Tibial nerve (tissue), 4 donors: Measurements from ENCODE around the gene FRK. TPM values are rescaled to one million over a fixed set of nuclear protein-coding genes. Genes with fewer than 3 reads are reported as not detected.

Experiments
- DNase-seq, 2 donors: peaks; one replicate each; pipeline ENCODE4 v3.0.0-alpha.2; 2019; ENCODE audit warnings: low spot score in 2 of 2
- H3K27ac ChIP-seq, 4 donors: fragments of 200-600 bp; sonication (generic) in 3 of 4; one replicate each; pipeline ENCODE4 v1.5.1; 2017 to 2019; ENCODE audit warnings: mild to moderate bottlenecking in 1 of 4
- H3K27me3 ChIP-seq, 2 donors: fragments of 200-600 bp; sonication (generic) in 1 of 2; one replicate each; pipeline versions ENCODE4 v1.5.1 to v1.6.0; 2017 to 2019
- H3K36me3 ChIP-seq, 3 donors: fragments of 200-600 bp; sonication (generic); one replicate each; pipeline ENCODE4 v1.5.1; 2018 to 2019
- H3K4me1 ChIP-seq, 4 donors: fragments of 200-600 bp; sonication (generic) in 3 of 4; one replicate each; pipeline ENCODE4 v1.5.1; 2017 to 2019
- H3K4me3 ChIP-seq, 4 donors: fragments of 200-600 bp; sonication (generic) in 3 of 4; one replicate each; pipeline ENCODE4 v1.5.1; 2017 to 2019; ENCODE audit warnings: mild to moderate bottlenecking in 1 of 4, moderate library complexity in 1 of 4
- H3K9me3 ChIP-seq, 4 donors: fragments of 200-600 bp; sonication (generic) in 3 of 4; one replicate each; pipeline ENCODE4 v1.5.1; 2017 to 2019
- CTCF ChIP-seq, 5 experiments: fragments of 200-600 bp in 3 of 5; fragments of 450-650 bp in 2 of 5; sonication (generic) in 3 of 5; IDR thresholded peaks; one replicate each; pipeline ENCODE4 v1.5.1; 2016 to 2019; ENCODE audit warnings: antibody characterized with exemption in 5 of 5, mild to moderate bottlenecking in 3 of 5, moderate library complexity in 2 of 5
- EP300 ChIP-seq, 2 donors: sonication (generic); formaldehyde crosslinking; IDR thresholded peaks; one replicate each; pipeline ENCODE4 v1.6.1; 2017; ENCODE audit warnings: antibody characterized with exemption in 2 of 2, mild to moderate bottlenecking in 1 of 2
- POLR2A ChIP-seq, 2 donors: fragments of 450-650 bp; IDR thresholded peaks; one replicate each; pipeline ENCODE4 v1.6.1; 2017; ENCODE audit warnings: antibody characterized with exemption in 2 of 2, mild to moderate bottlenecking in 2 of 2, moderate library complexity in 2 of 2
- WGBS, 2 donors: methylation state at CpG; one replicate each; pipeline ENCODE4 v1.1.5; 2018; 5-methylcytosine and 5-hydroxymethylcytosine counted together
- total RNA-seq, 4 donors: library from RNA; depleted of rRNA; stranded (reverse); fragments of >200 nt; gene quantifications; one replicate each; pipeline ENCODE4 v1.1.0, GENCODE V29; 2016

The FRK gene
- total RNA-seq, 4 donors from 2014 or later, result 0.78 to 1.3 (median 0.97) TPM

- no peak overlapping the region for H3K4me3 ChIP-seq
- no peak for TF ChIP-seq CTCF (IDR thresholded peaks at IDR 0.05)
- no peak for TF ChIP-seq POLR2A (IDR thresholded peaks at IDR 0.05)
- TF ChIP-seq EP300 (IDR thresholded peaks at IDR 0.05), result no peak
- peaks cover 0 to 2% (median 0%) of the 10 kb centered on the region in 4 donors for H3K4me1 ChIP-seq
- H3K27ac ChIP-seq, result no peak overlapping the region
- no peaks in the 10 kb centered on the region for H3K27me3 ChIP-seq
- WGBS, 2 donors, result 92 to 93% methylated on average over 2 of the region's 2 CpGs
- no peak for DNase-seq
- no peaks in the 10 kb centered on the region for H3K36me3 ChIP-seq
- H3K9me3 ChIP-seq, result no peaks in the 10 kb centered on the region
These were observed 6.1 kb upstream of the FRK start for GRCh38 chr6:116066789-116067188.

- TF ChIP-seq EP300 (IDR thresholded peaks at IDR 0.05) (no peak), CTCF (IDR thresholded peaks at IDR 0.05) (no peak), POLR2A (IDR thresholded peaks at IDR 0.05) (no peak)
- no peaks in the 10 kb centered on the region for H3K9me3 ChIP-seq
- no peak for DNase-seq
- H3K4me1 ChIP-seq, result peaks cover 0 to 7% (median 0%) of the 10 kb centered on the region in 4 donors
- H3K4me3 ChIP-seq, result no peak overlapping the region
- H3K27ac ChIP-seq, result no peak overlapping the region
- H3K36me3 ChIP-seq, result no peaks in the 10 kb centered on the region
- no peaks in the 10 kb centered on the region for H3K27me3 ChIP-seq
These were observed 4.0 kb upstream of the FRK start for GRCh38 chr6:116064666-116065065.

GRCh38 chr6:116062496-116062895, 1.8 kb upstream of the FRK start:
- TF ChIP-seq EP300 (IDR thresholded peaks at IDR 0.05) (no peak), POLR2A (IDR thresholded peaks at IDR 0.05) (no peak), CTCF (IDR thresholded peaks at IDR 0.05) (no peak)
- H3K4me1 ChIP-seq, result peaks cover 0 to 7% (median 0%) of the 10 kb centered on the region in 4 donors
- H3K36me3 ChIP-seq, result no peaks in the 10 kb centered on the region
- 90 to 95% methylated on average over 4 of the region's 4 CpGs for WGBS, 2 donors
- no peaks in the 10 kb centered on the region for H3K9me3 ChIP-seq
- no peak for DNase-seq
- H3K27me3 ChIP-seq, result no peaks in the 10 kb centered on the region
- H3K4me3 ChIP-seq, result no peak overlapping the region
- H3K27ac ChIP-seq, result no peak overlapping the region

- no peaks in the 10 kb centered on the region for H3K36me3 ChIP-seq
- TF ChIP-seq CTCF (IDR thresholded peaks at IDR 0.05), result no peak
- no peak for TF ChIP-seq POLR2A (IDR thresholded peaks at IDR 0.05)
- no peak for TF ChIP-seq EP300 (IDR thresholded peaks at IDR 0.05)
- no peaks in the 10 kb centered on the region for H3K9me3 ChIP-seq
- peaks cover 0 to 7% (median 0%) of the 10 kb centered on the region in 4 donors for H3K4me1 ChIP-seq
- H3K27me3 ChIP-seq, result no peaks in the 10 kb centered on the region
- H3K27ac ChIP-seq, result peak overlapping the region in 3 of 4 donors; percentile 50 to 66 (median 65)
- no peak for DNase-seq
- WGBS, 2 donors, result 61 to 74% methylated on average over 13 of the region's 13 CpGs
- peak overlapping the region in 3 of 4 donors; percentile 3 to 44 (median 42) for H3K4me3 ChIP-seq
These were observed 749 bp downstream of the FRK start for GRCh38 chr6:116059713-116060571.

- Histone ChIP-seq H3K4me1 (peaks cover 0 to 7% (median 0%) of the 10 kb centered on the region in 4 donors), H3K9me3 (no peaks in the 10 kb centered on the region), H3K27ac (no peak overlapping the region), H3K27me3 (no peaks in the 10 kb centered on the region), H3K36me3 (no peaks in the 10 kb centered on the region), H3K4me3 (no peak overlapping the region)
- TF ChIP-seq EP300 (IDR thresholded peaks at IDR 0.05) (no peak), POLR2A (IDR thresholded peaks at IDR 0.05) (no peak), CTCF (IDR thresholded peaks at IDR 0.05) (no peak)
- 78 to 81% methylated on average over 2 of the region's 2 CpGs for WGBS, 2 donors
- DNase-seq, result no peak
These were observed 2.9 kb downstream of the FRK start for GRCh38 chr6:116057766-116058165.
